T1000 (cell line): Measurements from ENCODE around the gene IMPDH1.

Experiments used
- DNase-seq: peaks from one replicate; lab custom pipeline; 2025; ENCODE audit warnings: mixed read lengths; lab: John Stamatoyannopoulos, UW

Gene IMPDH1

GRCh38 chr7:128434413-128435326 is 24.9 kb upstream of the IMPDH1 start:
- no peak for DNase-seq

DNA sequence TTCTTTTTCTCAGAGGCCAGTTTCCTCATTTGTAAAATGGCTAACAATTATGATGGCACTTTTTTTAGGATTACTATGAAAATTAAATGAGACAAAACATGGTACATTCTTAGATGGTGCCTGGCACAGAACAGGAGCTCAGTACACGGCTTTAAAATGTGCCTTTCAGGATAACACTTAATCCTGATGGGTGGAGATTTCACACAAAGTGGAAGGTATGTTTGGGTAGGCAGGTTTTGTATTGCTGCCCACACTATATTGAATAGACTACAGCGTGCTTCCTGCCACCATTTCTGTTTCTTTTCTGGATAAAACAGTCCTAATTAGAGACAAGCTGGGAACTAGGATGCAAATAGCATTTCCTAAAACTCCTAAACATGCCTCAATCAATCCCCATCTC is 22.0 kb upstream of the IMPDH1 start:
- no peak for DNase-seq

DNA sequence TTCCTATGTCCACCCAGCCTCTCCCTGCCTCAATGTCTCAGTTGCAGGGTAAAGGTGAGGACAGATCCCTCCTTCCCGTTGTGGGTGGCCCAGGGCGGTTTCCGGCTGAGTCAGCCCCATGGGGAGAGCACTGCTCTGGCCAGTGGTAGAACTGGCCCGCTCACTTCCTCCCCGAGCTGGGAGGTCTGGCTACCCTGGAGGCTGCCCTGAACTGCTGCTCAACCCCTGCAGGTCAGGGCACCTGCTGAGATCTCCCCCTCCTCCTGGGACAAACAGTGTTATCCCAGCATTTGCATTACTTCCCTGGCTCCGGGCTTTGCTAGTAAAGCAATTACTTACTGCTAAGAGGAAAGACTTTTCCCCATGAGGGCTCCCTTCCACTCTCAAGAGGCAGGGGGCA is 21.4 kb upstream of the IMPDH1 start:
- no peak for DNase-seq

GRCh38 chr7:128430207-128430606 is 20.4 kb upstream of the IMPDH1 start:
- DNase-seq = no peak

- DNase-seq = no peak
Observed at GRCh38 chr7:128427289-128427891, 17.6 kb upstream of the IMPDH1 start.

- peak; percentile 10 for DNase-seq
Observed at GRCh38 chr7:128425850-128426249, 16.1 kb upstream of the IMPDH1 start.

DNA sequence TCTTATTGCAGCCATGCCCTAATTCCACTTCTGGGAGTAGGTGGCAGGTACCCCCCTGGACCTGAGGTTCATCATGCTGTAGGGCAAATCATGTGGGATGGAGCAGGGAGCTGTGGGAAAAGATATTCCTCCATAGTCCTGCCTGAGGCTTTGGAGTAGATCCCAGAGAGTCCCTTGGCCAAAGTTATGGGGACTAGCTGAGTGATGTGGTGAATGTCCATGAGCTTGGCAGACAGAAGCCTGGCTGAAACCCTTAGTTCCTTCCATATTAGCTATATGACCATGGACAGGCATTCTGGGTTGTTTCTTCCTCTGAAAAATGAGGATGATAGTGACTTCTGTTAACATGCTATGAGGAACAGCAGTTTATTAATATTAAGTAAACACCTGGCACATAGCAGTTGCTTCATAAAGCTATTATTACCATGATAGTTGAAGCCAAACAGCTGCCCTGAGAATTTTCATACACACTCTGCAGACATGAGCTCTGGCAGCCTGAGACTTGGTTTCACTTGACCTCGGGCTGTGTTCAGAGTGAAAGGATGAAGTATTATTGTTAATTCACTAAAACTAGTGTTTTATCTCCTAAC is 15.0 kb upstream of the IMPDH1 start:
- no peak for DNase-seq

- DNase-seq = no peak
Observed at GRCh38 chr7:128422842-128423241, 13.1 kb upstream of the IMPDH1 start.

DNA sequence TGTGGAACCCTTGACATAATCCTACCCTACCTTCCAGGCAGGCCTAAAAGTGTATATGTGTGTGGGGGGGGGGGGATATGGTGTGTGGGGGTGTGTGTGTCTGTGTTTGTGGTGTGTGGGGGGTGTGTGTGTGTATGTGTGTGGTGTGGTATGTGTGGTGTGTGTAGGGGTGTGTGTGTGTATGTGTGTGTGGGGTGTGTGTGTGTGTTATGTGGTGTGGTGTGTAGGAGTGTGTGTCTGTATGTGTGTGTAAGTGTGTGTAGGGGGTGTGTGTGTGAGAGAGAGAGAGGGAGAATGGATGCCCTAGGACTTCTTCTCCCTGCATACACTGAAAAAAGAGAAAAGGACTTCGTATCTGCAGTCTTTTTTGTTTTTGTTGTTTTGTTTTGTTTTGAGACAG is 12.3 kb upstream of the IMPDH1 start:
- DNase-seq = no peak

DNA sequence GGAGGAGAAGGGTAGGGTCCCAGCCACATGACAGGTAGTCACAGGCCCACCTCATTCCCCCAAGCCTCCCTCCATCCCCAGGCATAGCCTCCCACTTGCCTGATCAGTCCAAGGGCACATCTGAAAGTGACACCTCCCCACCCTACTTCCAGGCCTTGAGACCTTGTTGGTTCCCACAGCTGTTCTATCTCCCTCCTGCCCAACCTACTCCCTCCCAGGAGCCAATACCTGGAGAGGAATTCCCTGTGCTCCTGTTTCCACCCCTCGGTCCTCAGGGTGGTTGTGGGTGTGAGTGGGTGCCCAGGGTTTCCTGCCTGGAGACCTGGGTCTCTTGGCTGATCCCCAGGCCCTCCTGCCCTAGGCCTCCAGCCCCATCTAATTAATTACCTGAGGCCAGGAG is 11.6 kb upstream of the IMPDH1 start:
- no peak for DNase-seq

DNA sequence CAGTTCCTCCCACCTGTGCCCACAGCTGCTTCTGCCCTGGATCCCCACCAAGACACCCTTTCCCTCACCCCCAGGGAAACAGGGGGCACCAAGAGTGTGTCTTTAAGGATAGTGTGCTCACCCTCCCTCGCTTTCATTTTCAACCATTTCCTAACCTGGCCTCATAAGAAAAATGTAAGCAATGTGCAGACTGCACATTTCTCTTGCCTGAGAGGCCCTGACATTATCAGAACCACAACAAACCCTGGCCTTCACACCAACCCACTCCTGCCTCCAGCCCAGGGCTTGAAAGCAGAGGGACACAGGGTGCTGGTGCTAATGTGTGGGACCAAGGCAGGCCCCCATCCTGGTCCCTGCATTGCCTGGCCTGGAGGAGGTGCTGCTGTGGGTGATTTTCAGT is 11.0 kb upstream of the IMPDH1 start:
- no peak for DNase-seq

- no peak for DNase-seq
Observed at GRCh38 chr7:128419257-128419656, 9.5 kb upstream of the IMPDH1 start.

DNA sequence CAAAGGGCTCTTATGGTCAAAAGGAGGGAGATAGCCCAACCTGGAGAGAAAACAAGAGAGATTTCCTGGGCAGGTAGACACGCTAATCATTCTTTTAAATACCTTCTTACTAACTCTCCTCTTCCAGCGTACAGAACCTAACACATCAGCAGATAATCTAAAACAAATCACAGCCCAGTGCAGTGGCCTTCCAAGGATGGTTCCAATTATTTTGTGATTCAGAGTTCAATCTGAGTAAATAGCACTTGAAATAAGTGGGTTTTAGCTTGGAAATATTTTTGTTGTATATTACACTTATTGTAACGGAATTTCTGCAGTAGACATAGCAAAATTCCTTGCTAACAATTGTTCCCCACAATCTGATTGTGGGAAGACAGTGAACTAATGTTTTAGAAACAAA is 7.3 kb upstream of the IMPDH1 start:
- DNase-seq = no peak

GRCh38 chr7:128415217-128415785 is 5.5 kb upstream of the IMPDH1 start:
- no peak for DNase-seq

DNA sequence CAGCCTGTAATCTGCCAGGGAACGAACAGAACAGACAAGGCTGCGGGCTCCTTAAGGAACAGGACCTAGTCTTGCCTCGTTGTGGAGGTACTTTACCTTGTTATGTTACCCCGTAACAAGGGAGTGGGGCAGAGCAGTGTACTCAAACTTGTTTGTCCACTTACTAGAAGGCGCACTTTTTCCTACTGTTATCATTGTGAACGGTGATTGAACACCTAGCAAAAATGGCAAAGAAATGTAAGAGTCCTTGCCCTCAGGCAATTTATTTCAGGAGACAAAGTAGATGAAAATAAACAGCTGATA is 620 bp upstream of the IMPDH1 start:
- no peak for DNase-seq

GRCh38 chr7:128408709-128409595 is 830 bp downstream of the IMPDH1 start:
- DNase-seq = no peak

GRCh38 chr7:128407751-128408708 is 1.8 kb downstream of the IMPDH1 start:
- DNase-seq = no peak

DNA sequence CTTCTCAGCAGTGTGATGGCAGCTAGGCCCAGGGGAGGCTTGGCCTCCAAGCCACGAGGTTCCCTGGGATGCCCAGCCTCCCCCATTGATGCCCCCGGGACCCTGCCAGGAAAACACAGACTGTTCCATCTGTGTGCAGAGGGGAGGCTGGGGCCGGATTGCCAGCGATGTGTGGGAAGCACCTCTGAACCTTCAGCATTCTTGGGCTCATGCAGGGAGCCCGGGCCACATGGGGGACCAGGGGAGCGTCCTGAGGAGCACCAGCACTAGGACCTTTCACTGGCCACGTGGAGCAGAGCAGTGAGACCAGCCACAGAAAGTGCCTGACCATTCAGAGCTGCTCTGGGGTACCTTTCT is 2.6 kb downstream of the IMPDH1 start:
- DNase-seq = no peak

- no peak for DNase-seq
Observed at GRCh38 chr7:128406314-128407232, 3.2 kb downstream of the IMPDH1 start.
